ENCODE results near the gene MRPL10. TPM values are rescaled to one million over a fixed set of nuclear protein-coding genes. Genes with fewer than 3 reads are reported as not detected.

Gene MRPL10
- total RNA-seq, 1 experiment from 2014 or later: 112 TPM

DNA sequence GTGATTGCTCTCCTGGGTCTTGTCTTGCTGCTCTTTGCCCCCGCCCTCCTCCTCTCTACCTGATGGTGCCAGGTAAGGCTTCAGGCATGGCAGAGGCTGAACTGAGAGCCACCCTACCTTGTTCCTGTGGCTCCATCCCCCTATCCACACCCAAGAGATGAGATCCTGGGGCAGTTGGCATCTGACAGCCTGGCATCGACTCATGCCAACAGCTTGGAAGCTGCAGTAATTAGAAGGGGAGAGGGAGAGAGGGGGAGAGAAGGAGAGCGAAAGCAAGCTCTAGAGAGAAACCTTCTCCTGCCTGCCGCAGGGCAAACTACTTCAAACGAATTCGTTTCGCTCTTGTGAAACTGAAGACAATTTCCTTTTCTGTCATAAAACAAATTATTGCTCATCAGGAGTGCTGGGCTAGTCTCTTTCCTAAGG, 33.5 kb upstream of the MRPL10 start:
- H4K20me1 ChIP-seq (ENCODE audit: insufficient read depth): no peaks in the 10 kb centered on the region
- TF ChIP-seq EZH2 (IDR thresholded peaks at IDR 0.05) (no peak), CBX3 (IDR thresholded peaks at IDR 0.05; ENCODE audit: low read depth) (no peak), JUND (IDR thresholded peaks at IDR 0.05) (no peak), RAD21 (IDR thresholded peaks at IDR 0.05; ENCODE audit: low read depth) (no peak), FOSL1 (IDR thresholded peaks at IDR 0.05; ENCODE audit: low read depth) (no peak)
- TF ChIP-seq, protein P1, sequence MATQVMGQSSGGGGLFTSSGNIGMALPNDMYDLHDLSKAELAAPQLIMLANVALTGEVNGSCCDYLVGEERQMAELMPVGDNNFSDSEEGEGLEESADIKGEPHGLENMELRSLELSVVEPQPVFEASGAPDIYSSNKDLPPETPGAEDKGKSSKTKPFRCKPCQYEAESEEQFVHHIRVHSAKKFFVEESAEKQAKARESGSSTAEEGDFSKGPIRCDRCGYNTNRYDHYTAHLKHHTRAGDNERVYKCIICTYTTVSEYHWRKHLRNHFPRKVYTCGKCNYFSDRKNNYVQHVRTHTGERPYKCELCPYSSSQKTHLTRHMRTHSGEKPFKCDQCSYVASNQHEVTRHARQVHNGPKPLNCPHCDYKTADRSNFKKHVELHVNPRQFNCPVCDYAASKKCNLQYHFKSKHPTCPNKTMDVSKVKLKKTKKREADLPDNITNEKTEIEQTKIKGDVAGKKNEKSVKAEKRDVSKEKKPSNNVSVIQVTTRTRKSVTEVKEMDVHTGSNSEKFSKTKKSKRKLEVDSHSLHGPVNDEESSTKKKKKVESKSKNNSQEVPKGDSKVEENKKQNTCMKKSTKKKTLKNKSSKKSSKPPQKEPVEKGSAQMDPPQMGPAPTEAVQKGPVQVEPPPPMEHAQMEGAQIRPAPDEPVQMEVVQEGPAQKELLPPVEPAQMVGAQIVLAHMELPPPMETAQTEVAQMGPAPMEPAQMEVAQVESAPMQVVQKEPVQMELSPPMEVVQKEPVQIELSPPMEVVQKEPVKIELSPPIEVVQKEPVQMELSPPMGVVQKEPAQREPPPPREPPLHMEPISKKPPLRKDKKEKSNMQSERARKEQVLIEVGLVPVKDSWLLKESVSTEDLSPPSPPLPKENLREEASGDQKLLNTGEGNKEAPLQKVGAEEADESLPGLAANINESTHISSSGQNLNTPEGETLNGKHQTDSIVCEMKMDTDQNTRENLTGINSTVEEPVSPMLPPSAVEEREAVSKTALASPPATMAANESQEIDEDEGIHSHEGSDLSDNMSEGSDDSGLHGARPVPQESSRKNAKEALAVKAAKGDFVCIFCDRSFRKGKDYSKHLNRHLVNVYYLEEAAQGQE (IDR thresholded peaks at IDR 0.05; ENCODE audit: low read depth): no peak
- CTCF ChIA-PET: interaction anchor here (1.0 to 2.4 kb wide), 3 partner anchors 21 to 26 kb away, joined by 3 to 15 read pairs (median 5); partner anchors contain the start of gene SCRN2
- no peaks in the 10 kb centered on the region for H3K9me2 ChIP-seq (ENCODE audit: insufficient read depth)
- RAD21 ChIA-PET (ENCODE audit: low non-redundant PET in 1 of 2, low total read pairs in 2 of 2, uncharacterized antibody in 2 of 2, unreplicated experiment in 2 of 2): no interaction called here
- H3K79me2 ChIP-seq (ENCODE audit: insufficient read depth, low read length): no peaks in the 10 kb centered on the region
- H3K4me2 ChIP-seq (ENCODE audit: low read length): no peak overlapping the region
- 0 out of 2 replicates have a peak, but pooled peaks cover under 1% of the 10 kb centered on the region for H3K27me3 ChIP-seq (ENCODE audit: insufficient read depth, low read length)
- no peak overlapping the region for H3K27ac ChIP-seq (ENCODE audit: low read depth, low read length)
- no peak for ATAC-seq
- no peak overlapping the region for H3K4me3 ChIP-seq (replicated peaks in 1 of 2; ENCODE audit: low read depth in 1 of 2, low read length in 2 of 2)
- intact Hi-C loops (cut with micrococcal nuclease): no loop called here
- no peak overlapping the region for H2AFZ ChIP-seq (ENCODE audit: low read depth, low read length, poor library complexity, severe bottlenecking)
- peaks cover 13 to 31% of the 10 kb centered on the region in 2 experiments for H3K4me1 ChIP-seq (ENCODE audit: control insufficient read depth in 1 of 2, insufficient read depth in 2 of 2, low read length in 2 of 2)
- POLR2A ChIA-PET: no interaction called here
- no peak for DNase-seq (ENCODE audit: low read depth, low spot score)
- no peak overlapping the region for H3K9ac ChIP-seq (ENCODE audit: low read length)
- no peaks in the 10 kb centered on the region for H3K36me3 ChIP-seq (ENCODE audit: control insufficient read depth in 1 of 2, insufficient read depth in 2 of 2, low read length in 2 of 2)
- no TSS peak for BruUV-seq (replicated peaks)
- H3K9me3 ChIP-seq (ENCODE audit: control insufficient read depth in 1 of 2, insufficient read depth in 1 of 2, low read depth in 1 of 2, low read length in 2 of 2): no peaks in the 10 kb centered on the region

Data from HCT116 (cell line).